Thoracic aorta (tissue), 2 donors: ENCODE results near the gene HECW1. TPM values are rescaled to one million over a fixed set of nuclear protein-coding genes. Genes with fewer than 3 reads are reported as not detected.

Experiments
- ATAC-seq: fragments of 150-250 bp; one replicate; pipeline ENCODE4 v1.8.0; 2017; ENCODE audit warnings: low read depth; ENCODE audit not compliant: insufficient number of reproducible peaks, low FRiP score
- DNase-seq: peaks from one replicate; pipeline ENCODE4 v3.0.0-alpha.2; 2020; ENCODE audit warnings: low spot score
- H3K27ac ChIP-seq, 2 donors: fragments of 200-600 bp; sonication (generic); 1 replicate in 1 of 2; 2 replicates in 1 of 2; pipeline ENCODE4 v1.5.1; 2016; ENCODE audit warnings: mild to moderate bottlenecking in 2 of 2, moderate library complexity in 2 of 2
- H3K27me3 ChIP-seq: fragments of 200-600 bp; sonication (generic); replicated peaks from 2 replicates; pipeline ENCODE4 v1.6.0; 2016; ENCODE audit warnings: mild to moderate bottlenecking; ENCODE audit not compliant: insufficient read depth
- H3K36me3 ChIP-seq: fragments of 200-600 bp; sonication (generic); one replicate; pipeline ENCODE4 v1.5.1; 2016
- H3K4me1 ChIP-seq, 2 donors: fragments of 200-600 bp; sonication (generic); 1 replicate in 1 of 2; 2 replicates in 1 of 2; pipeline versions ENCODE4 v1.5.1 to v1.6.0; 2016; ENCODE audit warnings: low read depth in 2 of 2, mild to moderate bottlenecking in 1 of 2; ENCODE audit not compliant: control insufficient read depth in 1 of 2
- H3K4me3 ChIP-seq: fragments of 200-600 bp; sonication (generic); 2 replicates; pipeline ENCODE4 v1.5.1; 2016; ENCODE audit warnings: mild to moderate bottlenecking
- H3K9me3 ChIP-seq: fragments of 200-600 bp; sonication (generic); 2 replicates; pipeline ENCODE4 v1.5.1; 2016
- total RNA-seq, 2 donors: library from RNA; depleted of rRNA; stranded (reverse); fragments of >200 nt; gene quantifications; one replicate each; pipeline versions ENCODE4 v1.1.0 to v1.2.3, GENCODE V29; 2016
- TF ChIP-seq, protein P1 (sequence below): fragments of 200-600 bp; sonication (generic); IDR thresholded peaks from one replicate; pipeline ENCODE4 v1.5.1; 2019; ENCODE audit warnings: antibody characterized with exemption

The HECW1 gene
- total RNA-seq, 2 donors from 2014 or later = 0.28 to 2.3 TPM

DNA sequence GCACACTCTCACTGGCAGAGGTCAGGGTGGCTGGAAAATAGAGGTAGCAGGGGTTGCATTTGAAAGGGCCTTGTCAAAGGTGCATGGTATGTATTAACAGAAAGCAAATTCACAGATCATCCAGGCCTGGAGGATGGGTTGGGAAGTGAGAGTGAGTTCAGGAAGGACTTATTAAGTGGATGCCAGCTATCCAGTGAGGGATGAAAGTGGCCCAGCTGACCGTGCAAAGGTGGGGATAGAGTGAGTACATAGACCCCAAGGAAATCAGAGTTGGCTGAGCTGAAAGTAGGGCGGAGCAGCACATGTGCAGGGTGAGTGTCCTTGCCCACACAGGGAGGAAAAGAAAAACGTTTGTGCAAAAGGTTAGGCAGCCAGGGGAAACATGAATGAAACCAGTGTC, 58.1 kb downstream of the HECW1 start:
- TF ChIP-seq, protein P1, sequence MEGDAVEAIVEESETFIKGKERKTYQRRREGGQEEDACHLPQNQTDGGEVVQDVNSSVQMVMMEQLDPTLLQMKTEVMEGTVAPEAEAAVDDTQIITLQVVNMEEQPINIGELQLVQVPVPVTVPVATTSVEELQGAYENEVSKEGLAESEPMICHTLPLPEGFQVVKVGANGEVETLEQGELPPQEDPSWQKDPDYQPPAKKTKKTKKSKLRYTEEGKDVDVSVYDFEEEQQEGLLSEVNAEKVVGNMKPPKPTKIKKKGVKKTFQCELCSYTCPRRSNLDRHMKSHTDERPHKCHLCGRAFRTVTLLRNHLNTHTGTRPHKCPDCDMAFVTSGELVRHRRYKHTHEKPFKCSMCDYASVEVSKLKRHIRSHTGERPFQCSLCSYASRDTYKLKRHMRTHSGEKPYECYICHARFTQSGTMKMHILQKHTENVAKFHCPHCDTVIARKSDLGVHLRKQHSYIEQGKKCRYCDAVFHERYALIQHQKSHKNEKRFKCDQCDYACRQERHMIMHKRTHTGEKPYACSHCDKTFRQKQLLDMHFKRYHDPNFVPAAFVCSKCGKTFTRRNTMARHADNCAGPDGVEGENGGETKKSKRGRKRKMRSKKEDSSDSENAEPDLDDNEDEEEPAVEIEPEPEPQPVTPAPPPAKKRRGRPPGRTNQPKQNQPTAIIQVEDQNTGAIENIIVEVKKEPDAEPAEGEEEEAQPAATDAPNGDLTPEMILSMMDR = no peak
- Histone ChIP-seq H3K27me3 (no peaks in the 10 kb centered on the region), H3K36me3 (no peaks in the 10 kb centered on the region), H3K9me3 (no peaks in the 10 kb centered on the region), H3K4me1 (no peaks in the 10 kb centered on the region), H3K4me3 (no peak overlapping the region), H3K27ac (no peak overlapping the region)
- DNase-seq (no peak), ATAC-seq (no peak)

GRCh38 chr7:43175570-43176200, 63.2 kb downstream of the HECW1 start:
- no peak for ATAC-seq
- no peaks in the 10 kb centered on the region for H3K36me3 ChIP-seq
- H3K4me1 ChIP-seq = no peaks in the 10 kb centered on the region
- TF ChIP-seq, protein P1 = no peak
- no peak overlapping the region for H3K27ac ChIP-seq
- no peaks in the 10 kb centered on the region for H3K9me3 ChIP-seq
- DNase-seq = no peak
- H3K27me3 ChIP-seq = no peaks in the 10 kb centered on the region
- no peak overlapping the region for H3K4me3 ChIP-seq

- no peaks in the 10 kb centered on the region for H3K27me3 ChIP-seq
- ATAC-seq (no peak), DNase-seq (no peak)
- H3K9me3 ChIP-seq = no peaks in the 10 kb centered on the region
- no peak overlapping the region for H3K4me3 ChIP-seq
- no peaks in the 10 kb centered on the region for H3K36me3 ChIP-seq
- TF ChIP-seq, protein P1 = no peak
- no peaks in the 10 kb centered on the region for H3K4me1 ChIP-seq
- no peak overlapping the region for H3K27ac ChIP-seq
Observed at GRCh38 chr7:43179393-43179792, 66.9 kb downstream of the HECW1 start.

DNA sequence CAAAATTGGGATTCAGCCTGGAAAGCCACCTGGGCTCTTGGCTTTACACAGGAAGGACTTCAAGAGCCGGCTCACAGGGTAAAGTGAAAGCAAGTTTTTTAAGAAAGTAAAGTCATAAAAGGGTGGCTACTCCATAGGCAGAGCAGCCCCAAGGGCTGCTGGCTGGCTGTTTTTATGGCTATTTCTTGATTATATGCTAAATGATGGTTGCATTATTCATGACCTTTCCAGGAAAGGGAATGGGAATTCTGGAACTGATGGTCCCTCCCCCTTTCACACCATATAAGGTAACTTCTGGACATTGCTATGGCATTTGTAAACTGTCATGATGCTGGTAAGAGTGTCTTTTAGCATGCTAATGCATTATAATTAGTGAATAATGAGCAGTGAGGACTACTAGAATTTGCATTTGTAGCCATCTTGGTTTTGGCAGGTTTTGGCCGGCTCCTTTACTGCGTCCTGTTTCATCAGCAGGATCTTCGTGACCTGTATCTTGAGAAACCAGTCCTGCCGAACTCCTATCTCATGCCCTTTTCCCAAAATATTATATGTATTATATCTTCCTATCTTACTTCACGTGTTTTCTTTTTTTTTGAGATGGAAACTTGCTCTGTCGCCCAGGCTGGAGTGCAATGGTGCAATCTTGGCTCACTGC, 80.5 kb downstream of the HECW1 start:
- Histone ChIP-seq H3K4me1 (no peaks in the 10 kb centered on the region), H3K27ac (no peak overlapping the region), H3K36me3 (no peaks in the 10 kb centered on the region), H3K9me3 (no peaks in the 10 kb centered on the region), H3K4me3 (no peak overlapping the region), H3K27me3 (no peaks in the 10 kb centered on the region)
- ATAC-seq = no peak
- no peak for DNase-seq
- TF ChIP-seq, protein P1 = no peak

GRCh38 chr7:43193893-43194292, 81.4 kb downstream of the HECW1 start:
- no peak overlapping the region for H3K27ac ChIP-seq
- no peak overlapping the region for H3K4me3 ChIP-seq
- TF ChIP-seq, protein P1 = no peak
- H3K9me3 ChIP-seq = no peaks in the 10 kb centered on the region
- ATAC-seq (no peak), DNase-seq (no peak)
- no peaks in the 10 kb centered on the region for H3K36me3 ChIP-seq
- H3K27me3 ChIP-seq = no peaks in the 10 kb centered on the region
- no peaks in the 10 kb centered on the region for H3K4me1 ChIP-seq
